Fibroblast of villous mesenchyme (primary cell): ENCODE results near the gene AFF3. TPM values are rescaled to one million over a fixed set of nuclear protein-coding genes. Genes with fewer than 3 reads are reported as not detected.

Source experiments
- DNase-seq: peaks from one replicate; pipeline ENCODE4 v3.0.0-alpha.2; 2010; ENCODE audit warnings: low read depth
- H3K4me3 ChIP-seq: 2 replicates; pipeline ENCODE4 v1.5.1; 2011; ENCODE audit warnings: low read depth, mild to moderate bottlenecking, low read length
- total RNA-seq: library from RNA; depleted of rRNA; stranded (reverse); fragments of >200 nt; gene quantifications from 2 replicates; pipeline ENCODE4 v1.2.3, GENCODE V29; 2012
- TF ChIP-seq, protein P1 (sequence below): IDR thresholded peaks from 2 replicates; pipeline ENCODE4 v1.5.1; 2012; ENCODE audit warnings: low read depth, mild to moderate bottlenecking, low read length; ENCODE audit not compliant: insufficient read depth

Gene AFF3
- total RNA-seq, 1 donor = 19.4 TPM

GRCh38 chr2:99903981-99904380 lies 238.4 kb downstream of the AFF3 start:
- DNase-seq = no peak
- TF ChIP-seq, protein P1, sequence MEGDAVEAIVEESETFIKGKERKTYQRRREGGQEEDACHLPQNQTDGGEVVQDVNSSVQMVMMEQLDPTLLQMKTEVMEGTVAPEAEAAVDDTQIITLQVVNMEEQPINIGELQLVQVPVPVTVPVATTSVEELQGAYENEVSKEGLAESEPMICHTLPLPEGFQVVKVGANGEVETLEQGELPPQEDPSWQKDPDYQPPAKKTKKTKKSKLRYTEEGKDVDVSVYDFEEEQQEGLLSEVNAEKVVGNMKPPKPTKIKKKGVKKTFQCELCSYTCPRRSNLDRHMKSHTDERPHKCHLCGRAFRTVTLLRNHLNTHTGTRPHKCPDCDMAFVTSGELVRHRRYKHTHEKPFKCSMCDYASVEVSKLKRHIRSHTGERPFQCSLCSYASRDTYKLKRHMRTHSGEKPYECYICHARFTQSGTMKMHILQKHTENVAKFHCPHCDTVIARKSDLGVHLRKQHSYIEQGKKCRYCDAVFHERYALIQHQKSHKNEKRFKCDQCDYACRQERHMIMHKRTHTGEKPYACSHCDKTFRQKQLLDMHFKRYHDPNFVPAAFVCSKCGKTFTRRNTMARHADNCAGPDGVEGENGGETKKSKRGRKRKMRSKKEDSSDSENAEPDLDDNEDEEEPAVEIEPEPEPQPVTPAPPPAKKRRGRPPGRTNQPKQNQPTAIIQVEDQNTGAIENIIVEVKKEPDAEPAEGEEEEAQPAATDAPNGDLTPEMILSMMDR = no peak
- no peak overlapping the region for H3K4me3 ChIP-seq

DNA sequence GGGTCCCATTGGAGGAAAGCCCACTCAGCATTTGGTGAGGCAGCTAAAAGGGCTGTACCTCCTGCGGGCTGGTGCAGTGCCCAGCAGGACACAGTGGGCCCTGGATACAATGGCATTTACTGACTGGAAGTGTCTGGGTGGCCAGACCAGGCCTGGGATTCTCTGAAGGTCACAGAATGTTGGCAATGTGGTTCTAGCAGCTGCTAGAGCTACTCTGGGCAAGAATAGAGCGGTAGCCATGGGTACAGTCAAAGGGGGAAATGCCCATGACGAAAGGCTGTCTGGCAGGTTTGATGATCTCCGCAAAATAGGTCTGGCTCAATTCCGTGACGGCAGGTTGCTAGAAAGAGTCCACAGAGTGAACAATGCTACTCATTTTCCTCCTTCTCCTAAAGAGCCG lies 241.8 kb downstream of the AFF3 start:
- no peak for DNase-seq
- TF ChIP-seq, protein P1 = no peak
- H3K4me3 ChIP-seq = no peak overlapping the region

- no peak overlapping the region for H3K4me3 ChIP-seq
- TF ChIP-seq, protein P1 = no peak
- DNase-seq = no peak
These were observed 242.5 kb downstream of the AFF3 start for GRCh38 chr2:99899882-99900281.

GRCh38 chr2:99899058-99899855 lies 243.1 kb downstream of the AFF3 start:
- TF ChIP-seq, protein P1 = no peak
- H3K4me3 ChIP-seq = no peak overlapping the region
- no peak for DNase-seq

- no peak overlapping the region for H3K4me3 ChIP-seq
- TF ChIP-seq, protein P1 = no peak
- DNase-seq = no peak
These were observed 243.9 kb downstream of the AFF3 start for GRCh38 chr2:99898336-99899048.

GRCh38 chr2:99891428-99891780 lies 251.0 kb downstream of the AFF3 start:
- TF ChIP-seq, protein P1 = no peak
- no peak for DNase-seq
- H3K4me3 ChIP-seq = no peak overlapping the region
